ENCODE measurements around the gene MAPKAP1. TPM values are rescaled to one million over a fixed set of nuclear protein-coding genes. Genes with fewer than 3 reads are reported as not detected.

Gene MAPKAP1
- total RNA-seq, 1 donor from 2014 or later: 123 TPM

- peaks cover 10% of the 10 kb centered on the region for H3K4me1 Mint-ChIP-seq
- no peak for DNase-seq
- peaks cover 14% of the 10 kb centered on the region for H3K27me3 Mint-ChIP-seq
- no peaks in the 10 kb centered on the region for H3K9me3 Mint-ChIP-seq
- H3K36me3 Mint-ChIP-seq (ENCODE audit: low read depth): no peaks in the 10 kb centered on the region
- H3K27ac Mint-ChIP-seq: no peak overlapping the region
- no peak overlapping the region for H3K4me3 Mint-ChIP-seq
- intact Hi-C loops (cut with micrococcal nuclease): no loop called here
Observed at GRCh38 chr9:125412166-125412565, 294.8 kb downstream of the MAPKAP1 start.

- H3K4me3 Mint-ChIP-seq: no peak overlapping the region
- H3K27me3 Mint-ChIP-seq: peaks cover 14% of the 10 kb centered on the region
- no peaks in the 10 kb centered on the region for H3K9me3 Mint-ChIP-seq
- no peak for DNase-seq
- H3K36me3 Mint-ChIP-seq (ENCODE audit: low read depth): no peaks in the 10 kb centered on the region
- peaks cover 10% of the 10 kb centered on the region for H3K4me1 Mint-ChIP-seq
- intact Hi-C loops (cut with micrococcal nuclease): no loop called here
- H3K27ac Mint-ChIP-seq: no peak overlapping the region
Observed at GRCh38 chr9:125411171-125411756, 295.7 kb downstream of the MAPKAP1 start.

- Mint-ChIP-seq H3K4me3 (no peak overlapping the region), H3K36me3 (ENCODE audit: low read depth) (no peaks in the 10 kb centered on the region), H3K27me3 (peaks cover 14% of the 10 kb centered on the region), H3K4me1 (peaks cover 10% of the 10 kb centered on the region), H3K27ac (no peak overlapping the region), H3K9me3 (no peaks in the 10 kb centered on the region)
- intact Hi-C loops (cut with micrococcal nuclease): no loop called here
- no peak for DNase-seq
Observed at GRCh38 chr9:125410522-125410894, 296.5 kb downstream of the MAPKAP1 start.

- no peak overlapping the region for H3K27ac Mint-ChIP-seq
- peak overlapping the region; percentile 17 for H3K4me3 Mint-ChIP-seq
Observed at GRCh38 chr9:125409637-125410521, 297.1 kb downstream of the MAPKAP1 start.

GRCh38 chr9:125409217-125409636 lies 297.8 kb downstream of the MAPKAP1 start:
- no peak for DNase-seq
- Mint-ChIP-seq H3K9me3 (no peaks in the 10 kb centered on the region), H3K36me3 (ENCODE audit: low read depth) (no peaks in the 10 kb centered on the region), H3K4me3 (peak overlapping the region; percentile 80), H3K4me1 (peaks cover 10% of the 10 kb centered on the region), H3K27ac (no peak overlapping the region), H3K27me3 (peaks cover 14% of the 10 kb centered on the region)
- intact Hi-C loops (cut with micrococcal nuclease): loop anchor here (5.0 to 10.0 kb wide), 2 partner anchors 296 to 988 kb away; partner anchors contain the start of gene MAPKAP1

More at GRCh38 chr9:125409637-125410521, 297.1 kb downstream of the MAPKAP1 start:
- Mint-ChIP-seq H3K9me3 (no peaks in the 10 kb centered on the region), H3K36me3 (ENCODE audit: low read depth) (no peaks in the 10 kb centered on the region), H3K27me3 (peaks cover 14% of the 10 kb centered on the region), H3K4me1 (peaks cover 10% of the 10 kb centered on the region)
- intact Hi-C loops (cut with micrococcal nuclease): loop anchor here (5.0 to 10.0 kb wide), 2 partner anchors 295 to 987 kb away; partner anchors contain the start of gene MAPKAP1
- DNase-seq: peak; percentile 76

GRCh38 chr9:125407974-125408900 lies 298.8 kb downstream of the MAPKAP1 start:
- intact Hi-C loops (cut with micrococcal nuclease): loop anchor here (1.0 to 10.0 kb wide), 5 partner anchors 223 to 1083 kb away; partner anchors contain the start of gene MAPKAP1
- no peaks in the 10 kb centered on the region for H3K36me3 Mint-ChIP-seq (ENCODE audit: low read depth)
- peak overlapping the region; percentile 80 for H3K4me3 Mint-ChIP-seq

GRCh38 chr9:125407432-125407973 lies 299.5 kb downstream of the MAPKAP1 start:
- no peak overlapping the region for H3K27ac Mint-ChIP-seq
- H3K27me3 Mint-ChIP-seq: peaks cover 14% of the 10 kb centered on the region
- intact Hi-C loops (cut with micrococcal nuclease): loop anchor here (5.0 to 10.0 kb wide), 2 partner anchors 297 to 990 kb away; partner anchors contain the start of gene MAPKAP1
- peaks cover 10% of the 10 kb centered on the region for H3K4me1 Mint-ChIP-seq
- DNase-seq: no peak
- H3K4me3 Mint-ChIP-seq: peak overlapping the region; percentile 80
- no peaks in the 10 kb centered on the region for H3K9me3 Mint-ChIP-seq
- H3K36me3 Mint-ChIP-seq (ENCODE audit: low read depth): no peaks in the 10 kb centered on the region

More at GRCh38 chr9:125407974-125408900, 298.8 kb downstream of the MAPKAP1 start:
- Mint-ChIP-seq H3K4me1 (peaks cover 10% of the 10 kb centered on the region), H3K27ac (no peak overlapping the region), H3K27me3 (peaks cover 14% of the 10 kb centered on the region), H3K9me3 (no peaks in the 10 kb centered on the region)
- peak; percentile 93 for DNase-seq

- Mint-ChIP-seq H3K4me3 (no peak overlapping the region), H3K4me1 (peaks cover 10% of the 10 kb centered on the region), H3K27ac (no peak overlapping the region), H3K27me3 (peaks cover 14% of the 10 kb centered on the region), H3K36me3 (ENCODE audit: low read depth) (no peaks in the 10 kb centered on the region), H3K9me3 (no peaks in the 10 kb centered on the region)
- DNase-seq: no peak
- intact Hi-C loops (cut with micrococcal nuclease): loop anchor here (5.0 to 10.0 kb wide), 2 partner anchors 298 to 991 kb away; partner anchors contain the start of gene MAPKAP1
Observed at GRCh38 chr9:125406810-125407087, 300.3 kb downstream of the MAPKAP1 start.

GRCh38 chr9:125405938-125406809 lies 300.8 kb downstream of the MAPKAP1 start:
- no peak for DNase-seq
- H3K4me3 Mint-ChIP-seq: no peak overlapping the region
- no peaks in the 10 kb centered on the region for H3K36me3 Mint-ChIP-seq (ENCODE audit: low read depth)
- H3K27ac Mint-ChIP-seq: no peak overlapping the region
- H3K9me3 Mint-ChIP-seq: no peaks in the 10 kb centered on the region
- intact Hi-C loops (cut with micrococcal nuclease): loop anchor here (5.0 to 10.0 kb wide), 2 partner anchors 299 to 991 kb away; partner anchors contain the start of gene MAPKAP1
- peaks cover 14% of the 10 kb centered on the region for H3K27me3 Mint-ChIP-seq
- peaks cover 10% of the 10 kb centered on the region for H3K4me1 Mint-ChIP-seq

- Mint-ChIP-seq H3K27me3 (peaks cover 11% of the 10 kb centered on the region), H3K36me3 (ENCODE audit: low read depth) (no peaks in the 10 kb centered on the region), H3K9me3 (no peaks in the 10 kb centered on the region), H3K4me3 (no peak overlapping the region), H3K4me1 (peaks cover 6% of the 10 kb centered on the region), H3K27ac (no peak overlapping the region)
- no peak for DNase-seq
- intact Hi-C loops (cut with micrococcal nuclease): loop anchor here (5.0 to 10.0 kb wide), 2 partner anchors 300 to 993 kb away; partner anchors contain the start of gene MAPKAP1
Observed at GRCh38 chr9:125404733-125405132, 302.3 kb downstream of the MAPKAP1 start.

- intact Hi-C loops (cut with micrococcal nuclease): loop anchor here (10.0 kb wide), 1 partner anchor 304 kb away; the partner anchor contains the start of gene MAPKAP1
- H3K27ac Mint-ChIP-seq: no peak overlapping the region
- no peaks in the 10 kb centered on the region for H3K9me3 Mint-ChIP-seq
- H3K27me3 Mint-ChIP-seq: no peaks in the 10 kb centered on the region
- no peaks in the 10 kb centered on the region for H3K36me3 Mint-ChIP-seq (ENCODE audit: low read depth)
- no peak overlapping the region for H3K4me3 Mint-ChIP-seq
- DNase-seq: no peak
- no peaks in the 10 kb centered on the region for H3K4me1 Mint-ChIP-seq
Observed at GRCh38 chr9:125400725-125401716, 306.0 kb downstream of the MAPKAP1 start.
